GM18526 (cell line): ENCODE measurements around the gene C1QTNF2.

Experiments
- POLR2A ChIP-seq: IDR thresholded peaks from 3 replicates; pipeline ENCODE4 v1.6.1; 2011; ENCODE audit not compliant: insufficient read length; ENCODE audit errors: extremely low read depth

C1QTNF2 gene

GRCh38 chr5:160357861-160358411, 12.5 kb downstream of the C1QTNF2 start:
- TF ChIP-seq POLR2A = no peak

GRCh38 chr5:160357394-160357793, 13.0 kb downstream of the C1QTNF2 start:
- TF ChIP-seq POLR2A = no peak

- TF ChIP-seq POLR2A = no peak
Observed at GRCh38 chr5:160356550-160357347, 13.7 kb downstream of the C1QTNF2 start.

GRCh38 chr5:160354666-160355065, 15.8 kb downstream of the C1QTNF2 start:
- no peak for TF ChIP-seq POLR2A

- no peak for TF ChIP-seq POLR2A
Observed at GRCh38 chr5:160353379-160353778, 17.0 kb downstream of the C1QTNF2 start.

- TF ChIP-seq POLR2A = no peak
Observed at GRCh38 chr5:160352308-160352707, 18.1 kb downstream of the C1QTNF2 start.

- no peak for TF ChIP-seq POLR2A
Observed at GRCh38 chr5:160349935-160350303, 20.5 kb downstream of the C1QTNF2 start.

- TF ChIP-seq POLR2A = no peak
Observed at GRCh38 chr5:160349249-160349934, 21.0 kb downstream of the C1QTNF2 start.

GRCh38 chr5:160348080-160348479, 22.3 kb downstream of the C1QTNF2 start:
- no peak for TF ChIP-seq POLR2A

- TF ChIP-seq POLR2A = no peak
Observed at GRCh38 chr5:160347448-160347847, 23.0 kb downstream of the C1QTNF2 start.

- no peak for TF ChIP-seq POLR2A
Observed at GRCh38 chr5:160342413-160342941, 27.9 kb downstream of the C1QTNF2 start.

- TF ChIP-seq POLR2A = no peak
Observed at GRCh38 chr5:160341309-160341870, 29.0 kb downstream of the C1QTNF2 start.

- no peak for TF ChIP-seq POLR2A
Observed at GRCh38 chr5:160339406-160340130, 30.9 kb downstream of the C1QTNF2 start.

GRCh38 chr5:160333721-160334120, 36.7 kb downstream of the C1QTNF2 start:
- no peak for TF ChIP-seq POLR2A

GRCh38 chr5:160330212-160330611, 40.2 kb downstream of the C1QTNF2 start:
- TF ChIP-seq POLR2A = no peak

- TF ChIP-seq POLR2A = no peak
Observed at GRCh38 chr5:160327818-160328217, 42.6 kb downstream of the C1QTNF2 start.

- TF ChIP-seq POLR2A = no peak
Observed at GRCh38 chr5:160326981-160327380, 43.4 kb downstream of the C1QTNF2 start.
